Fibroblast of the aortic adventitia (primary cell): ENCODE data around the gene GATA3. TPM values are rescaled to one million over a fixed set of nuclear protein-coding genes. Genes with fewer than 3 reads are reported as not detected.

Experiments
- DNase-seq: peaks from one replicate; pipeline ENCODE4 v3.0.0-alpha.2; 2010; ENCODE audit warnings: low read depth
- H3K4me3 ChIP-seq: 2 replicates; pipeline ENCODE4 v1.5.1; 2011; ENCODE audit warnings: low read depth, mild to moderate bottlenecking, control low read depth, low read length, moderate library complexity
- total RNA-seq: library from RNA; depleted of rRNA; stranded (reverse); fragments of >200 nt; gene quantifications from 2 replicates; pipeline ENCODE4 v1.2.3, GENCODE V29; 2012; ENCODE audit warnings: low replicate concordance
- TF ChIP-seq, protein P1 (sequence below): IDR thresholded peaks from 2 replicates; pipeline ENCODE4 v1.5.1; 2011; ENCODE audit warnings: mild to moderate bottlenecking, low read length, control low read depth, inconsistent platforms; ENCODE audit not compliant: insufficient read depth

The GATA3 gene
- total RNA-seq, 1 donor: not detected

DNA sequence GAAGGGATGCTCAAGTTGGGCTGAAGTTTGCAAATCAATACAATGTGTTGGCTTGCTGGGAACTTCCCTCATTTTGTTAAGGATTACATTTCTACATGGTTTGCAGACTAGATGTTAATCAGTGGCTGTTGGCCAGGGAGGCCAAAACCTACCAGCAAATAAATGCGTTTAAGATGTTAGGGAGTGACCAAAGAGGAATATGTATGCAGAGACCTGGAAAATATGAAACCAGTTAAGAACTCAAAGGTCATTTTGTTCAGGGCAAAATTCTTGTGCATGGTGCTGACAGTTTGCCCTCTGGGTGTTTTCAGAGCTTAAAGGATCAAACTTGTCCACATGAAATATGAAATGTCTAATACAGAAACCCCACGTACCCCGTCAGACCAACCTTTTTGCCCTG is 30.3 kb downstream of the GATA3 start:
- no peak overlapping the region for H3K4me3 ChIP-seq
- DNase-seq: no peak
- TF ChIP-seq, protein P1, sequence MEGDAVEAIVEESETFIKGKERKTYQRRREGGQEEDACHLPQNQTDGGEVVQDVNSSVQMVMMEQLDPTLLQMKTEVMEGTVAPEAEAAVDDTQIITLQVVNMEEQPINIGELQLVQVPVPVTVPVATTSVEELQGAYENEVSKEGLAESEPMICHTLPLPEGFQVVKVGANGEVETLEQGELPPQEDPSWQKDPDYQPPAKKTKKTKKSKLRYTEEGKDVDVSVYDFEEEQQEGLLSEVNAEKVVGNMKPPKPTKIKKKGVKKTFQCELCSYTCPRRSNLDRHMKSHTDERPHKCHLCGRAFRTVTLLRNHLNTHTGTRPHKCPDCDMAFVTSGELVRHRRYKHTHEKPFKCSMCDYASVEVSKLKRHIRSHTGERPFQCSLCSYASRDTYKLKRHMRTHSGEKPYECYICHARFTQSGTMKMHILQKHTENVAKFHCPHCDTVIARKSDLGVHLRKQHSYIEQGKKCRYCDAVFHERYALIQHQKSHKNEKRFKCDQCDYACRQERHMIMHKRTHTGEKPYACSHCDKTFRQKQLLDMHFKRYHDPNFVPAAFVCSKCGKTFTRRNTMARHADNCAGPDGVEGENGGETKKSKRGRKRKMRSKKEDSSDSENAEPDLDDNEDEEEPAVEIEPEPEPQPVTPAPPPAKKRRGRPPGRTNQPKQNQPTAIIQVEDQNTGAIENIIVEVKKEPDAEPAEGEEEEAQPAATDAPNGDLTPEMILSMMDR: no peak

DNA sequence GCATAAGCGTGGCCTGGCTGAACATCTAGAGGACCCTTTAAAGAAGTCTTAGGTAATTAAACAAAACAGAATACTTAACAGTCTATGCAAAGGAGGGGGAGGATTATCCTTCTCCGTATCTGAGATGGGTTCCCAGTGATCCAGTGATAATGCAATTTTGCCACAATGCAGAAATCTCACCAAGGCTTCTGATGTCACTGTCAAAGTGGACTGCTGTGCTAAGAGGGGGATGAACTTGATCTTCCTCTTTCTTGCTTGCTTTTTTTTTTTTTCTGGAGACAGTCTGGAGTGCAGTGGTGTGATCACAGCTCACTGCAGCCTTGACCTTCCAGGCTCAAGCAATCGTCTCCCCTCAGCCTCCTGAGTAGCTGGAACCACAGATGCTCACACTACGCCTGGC is 30.8 kb downstream of the GATA3 start:
- TF ChIP-seq, protein P1: no peak
- H3K4me3 ChIP-seq: no peak overlapping the region
- no peak for DNase-seq

DNA sequence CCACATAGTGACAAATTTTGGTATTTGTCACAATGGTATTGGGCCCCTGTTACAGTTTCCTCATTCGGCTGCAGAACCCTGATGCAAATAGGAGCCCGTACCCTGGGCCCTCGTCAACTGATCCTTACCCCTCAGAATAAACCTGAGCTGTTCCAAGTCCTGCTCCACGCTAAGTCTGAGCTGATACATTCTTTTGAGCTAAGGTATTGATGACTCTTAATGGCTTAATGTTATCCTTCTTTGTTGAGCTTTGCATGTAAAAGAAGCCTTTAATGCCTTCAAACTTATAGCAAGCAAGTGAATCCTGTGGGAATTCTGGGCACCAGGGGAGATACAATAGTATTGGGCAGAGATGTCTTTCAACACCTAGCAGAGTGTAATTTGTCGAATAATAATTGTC is 31.8 kb downstream of the GATA3 start:
- TF ChIP-seq, protein P1: no peak
- DNase-seq: no peak
- H3K4me3 ChIP-seq: no peak overlapping the region

DNA sequence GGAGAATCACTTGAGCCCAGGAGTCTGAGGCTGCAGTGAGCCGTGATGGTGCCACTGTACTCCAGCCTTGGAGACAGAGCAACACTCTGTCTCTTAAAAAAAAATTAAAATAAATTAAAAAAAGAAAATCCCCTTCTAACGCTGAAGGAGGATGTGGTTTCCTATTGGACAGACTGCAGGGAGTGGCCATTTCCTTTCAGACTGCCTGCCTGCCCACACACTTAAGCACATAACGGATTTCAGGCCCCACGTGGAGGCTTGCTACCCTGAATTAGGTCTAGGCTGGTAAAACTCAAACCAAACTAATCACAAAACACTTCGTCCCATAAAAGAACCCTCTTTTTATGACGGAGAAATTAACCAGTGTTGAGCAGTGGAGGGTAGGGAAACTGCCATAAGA is 34.0 kb downstream of the GATA3 start:
- DNase-seq: no peak
- TF ChIP-seq, protein P1: no peak
- no peak overlapping the region for H3K4me3 ChIP-seq

DNA sequence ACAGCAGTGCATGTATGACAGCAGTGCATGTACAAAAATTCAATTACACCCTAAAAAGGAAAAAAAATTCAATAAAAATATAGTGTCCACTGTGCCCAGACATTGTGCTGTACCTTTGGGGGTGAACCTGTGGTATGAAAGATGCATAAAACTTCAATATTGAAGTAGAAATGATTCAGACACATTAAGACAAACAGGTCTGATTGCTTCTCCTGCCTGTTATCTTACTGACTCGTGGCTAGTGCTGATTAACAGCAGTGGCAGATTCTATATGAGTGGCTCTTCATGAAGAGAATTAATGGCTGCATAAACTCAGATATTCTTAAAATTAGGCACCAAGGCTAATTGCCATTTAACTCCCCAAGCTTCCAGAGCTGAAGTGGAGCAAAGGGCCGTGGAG is 37.9 kb downstream of the GATA3 start:
- no peak overlapping the region for H3K4me3 ChIP-seq
- DNase-seq: no peak
- TF ChIP-seq, protein P1: no peak

DNA sequence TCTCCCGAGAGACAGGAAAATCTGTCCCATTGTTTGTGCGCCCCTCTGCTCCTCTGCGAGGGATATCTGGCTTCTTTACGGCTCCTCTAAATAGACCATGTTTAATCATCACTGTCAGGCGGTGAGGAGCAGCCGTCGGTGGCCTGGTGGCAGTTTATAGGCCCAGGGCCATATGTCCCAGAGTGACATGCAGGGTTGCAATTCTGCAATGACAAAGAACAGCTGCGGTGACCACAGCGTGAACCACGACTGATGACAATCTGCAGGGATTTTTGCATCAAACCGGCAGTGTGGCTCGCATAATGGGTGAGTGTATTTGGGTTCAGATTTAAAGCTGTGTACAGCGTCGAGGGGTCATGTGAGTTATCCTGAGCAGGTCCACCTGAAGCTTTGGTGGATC is 41.5 kb downstream of the GATA3 start:
- TF ChIP-seq, protein P1: no peak
- no peak overlapping the region for H3K4me3 ChIP-seq
- no peak for DNase-seq

DNA sequence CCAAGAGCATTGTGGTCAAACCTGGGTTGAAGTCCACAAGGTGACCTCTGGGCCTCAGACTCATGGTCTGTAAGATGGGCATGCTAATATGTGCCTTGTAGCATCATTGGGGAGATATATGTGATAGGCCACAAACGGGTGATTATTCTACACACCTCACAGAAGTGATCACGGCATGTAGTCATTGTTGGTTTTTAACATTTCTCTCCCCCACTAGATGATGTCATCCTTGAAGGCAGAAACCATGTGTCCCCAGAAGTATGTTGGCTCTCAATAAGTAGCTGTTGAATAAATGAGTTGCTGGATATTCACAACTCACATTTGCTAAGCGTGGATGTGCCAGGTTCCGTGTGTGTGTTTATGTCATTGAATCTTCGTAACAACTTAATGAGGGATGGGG is 42.4 kb downstream of the GATA3 start:
- TF ChIP-seq, protein P1: no peak
- DNase-seq: no peak
- H3K4me3 ChIP-seq: no peak overlapping the region
